ENCODE results near the gene TAPT1.

- TF ChIP-seq CTCF (IDR thresholded peaks at IDR 0.05) (no peak), POLR2A (IDR thresholded peaks at IDR 0.05) (no peak)
Measured at GRCh38 chr4:16204505-16204904, 21.8 kb downstream of the TAPT1 start.

Data from testis (tissue), 2 donors.